NCI-H2196 (cell line): ENCODE measurements around the gene CLGN.

Source experiments
- DNase-seq: peaks from one replicate; lab custom pipeline; 2025; ENCODE audit not compliant: unreplicated experiment; lab: John Stamatoyannopoulos, UW

Gene CLGN

GRCh38 chr4:140382732-140383131 lies 44.7 kb downstream of the CLGN start:
- DNase-seq, result no peak

- DNase-seq, result no peak
Observed at GRCh38 chr4:140374130-140374477, 53.3 kb downstream of the CLGN start.

GRCh38 chr4:140373328-140374129 lies 53.9 kb downstream of the CLGN start, which contains the start of gene SCOC:
TSS of gene SCOC (plus strand) at chr4:140373646. CDS start at chr4:140379171, 5,525 bp downstream.
- DNase-seq, result peak; percentile 90

- DNase-seq, result peak; percentile 24
Observed at GRCh38 chr4:140372751-140373327, 54.6 kb downstream of the CLGN start.

GRCh38 chr4:140368686-140369085 lies 58.8 kb downstream of the CLGN start:
- no peak for DNase-seq

- no peak for DNase-seq
Observed at GRCh38 chr4:140367738-140368137, 59.7 kb downstream of the CLGN start.

- peak; percentile 4 for DNase-seq
Observed at GRCh38 chr4:140363558-140363957, 63.9 kb downstream of the CLGN start.

- DNase-seq, result no peak
Observed at GRCh38 chr4:140363051-140363450, 64.4 kb downstream of the CLGN start.

GRCh38 chr4:140361099-140361498 lies 66.3 kb downstream of the CLGN start:
- DNase-seq, result no peak

- DNase-seq, result peak; percentile 79
Observed at GRCh38 chr4:140359562-140360427, 67.7 kb downstream of the CLGN start.

GRCh38 chr4:140358281-140358680 lies 69.2 kb downstream of the CLGN start:
- DNase-seq, result no peak

- no peak for DNase-seq
Observed at GRCh38 chr4:140357868-140358267, 69.6 kb downstream of the CLGN start.

- no peak for DNase-seq
Observed at GRCh38 chr4:140355288-140355687, 72.2 kb downstream of the CLGN start.

GRCh38 chr4:140353786-140354185 lies 73.7 kb downstream of the CLGN start:
- DNase-seq, result no peak

GRCh38 chr4:140351093-140352075 lies 76.1 kb downstream of the CLGN start:
- no peak for DNase-seq

- no peak for DNase-seq
Observed at GRCh38 chr4:140349816-140350215, 77.6 kb downstream of the CLGN start.

- DNase-seq, result no peak
Observed at GRCh38 chr4:140346136-140346535, 81.3 kb downstream of the CLGN start.

- DNase-seq, result no peak
Observed at GRCh38 chr4:140344621-140345020, 82.8 kb downstream of the CLGN start.

GRCh38 chr4:140344101-140344500 lies 83.3 kb downstream of the CLGN start:
- DNase-seq, result no peak

- peak; percentile 4 for DNase-seq
Observed at GRCh38 chr4:140343303-140343702, 84.1 kb downstream of the CLGN start.

GRCh38 chr4:140342620-140343019 lies 84.8 kb downstream of the CLGN start:
- DNase-seq, result no peak
